ENCODE data around the gene PRDX2. TPM values are rescaled to one million over a fixed set of nuclear protein-coding genes. Genes with fewer than 3 reads are reported as not detected.
A peak's percentile ranks its signal among the peaks of the same experiment; 100 is the strongest.

Gene PRDX2
- total and polyA plus RNA-seq, 10 of the 15 experiments (the other 5 are each of a cell fraction or from before 2014, with no cell fraction given) = 93.0 to 812 (median 344) TPM

- TF ChIP-seq SUPT20H (IDR thresholded peaks at IDR 0.05; ENCODE audit: borderline replicate concordance, control insufficient read depth, low read depth, low read length) (no peak), PKNOX1 (IDR thresholded peaks at IDR 0.05) (peak; percentile 86; the same call in 1 of the 2 replicates), E4F1 (IDR thresholded peaks at IDR 0.05; ENCODE audit: borderline replicate concordance, partially characterized antibody) (peak; percentile 71), BCL11A (IDR thresholded peaks at IDR 0.05; ENCODE audit: low read depth, low read length) (peak; percentile 40; the same call in 1 of the 2 replicates), BACH1 (IDR thresholded peaks at IDR 0.05; ENCODE audit: borderline replicate concordance) (peak; percentile 99), SPI1 (IDR thresholded peaks at IDR 0.05; ENCODE audit: borderline replicate concordance, insufficient read depth, low read depth, low read length) (peak; percentile 50), BCLAF1 (IDR thresholded peaks at IDR 0.05) (peak; percentile 72; the same call in 1 of the 2 replicates), EP300 (IDR thresholded peaks at IDR 0.05; ENCODE audit: borderline replicate concordance in 1 of 2, control insufficient read depth in 1 of 2, low read depth in 2 of 2, low read length in 2 of 2) (peak; percentile 14 to 78; a peak in 3 of 4 replicates), TAF1 (IDR thresholded peaks at IDR 0.05; ENCODE audit: borderline replicate concordance, low read depth, low read length) (peak; percentile 98), USF2 (IDR thresholded peaks at IDR 0.05; ENCODE audit: borderline replicate concordance, low read depth, low read length) (no peak; the same call in 1 of the 2 replicates), TARDBP (IDR thresholded peaks at IDR 0.05; ENCODE audit: borderline replicate concordance) (no peak; the same call in 1 of the 2 replicates), SREBF1 (IDR thresholded peaks at IDR 0.05; ENCODE audit: low read length) (no peak), LARP7 (IDR thresholded peaks at IDR 0.05) (peak; percentile 100), POLR2A (IDR thresholded peaks at IDR 0.05; ENCODE audit: low read depth, low read length) (peak; percentile 100), CREB1 (IDR thresholded peaks at IDR 0.05; ENCODE audit: low read depth) (no peak), BHLHE40 (IDR thresholded peaks at IDR 0.05; ENCODE audit: borderline replicate concordance in 1 of 2, low read depth in 2 of 2, low read length in 1 of 2) (peak; percentile 84 to 88), NFIC (IDR thresholded peaks at IDR 0.05; ENCODE audit: low read depth, low read length) (no peak), RCOR1 (conservative IDR thresholded peaks at IDR 0.05; ENCODE audit: low read depth, low read length) (0 out of 2 replicates have a peak, but pooled peaks have one; percentile 52), POLR2AphosphoS5 (IDR thresholded peaks at IDR 0.05; ENCODE audit: low read length) (peak; percentile 100), E2F4 (IDR thresholded peaks at IDR 0.05; ENCODE audit: low read depth, low read length) (0 out of 2 replicates have a peak, but pooled peaks have one; percentile 23)
These were observed 10.1 kb downstream of the PRDX2 start, which contains the start of gene JUNB (continued) for GRCh38 chr19:12791345-12792050.

Data from GM12878 (cell line).